ENCODE measurements around the gene UBAC2.

Gene UBAC2

GRCh38 chr13:99359528-99359927, 158.9 kb downstream of the UBAC2 start:
- Histone ChIP-seq H3K27me3 (ENCODE audit: insufficient read depth, low read length) (no peaks in the 10 kb centered on the region), H3K4me3 (ENCODE audit: low read depth, low read length, poor library complexity, severe bottlenecking) (no peak overlapping the region), H3F3A (ENCODE audit: insufficient read depth, low read length) (no peaks in the 10 kb centered on the region), H4K20me1 (ENCODE audit: insufficient read depth, low read length) (no peaks in the 10 kb centered on the region), H3K36me3 (ENCODE audit: insufficient read depth, low read length) (peaks cover 87% of the 10 kb centered on the region), H3K4me1 (ENCODE audit: insufficient read depth, low read length, severe bottlenecking) (peaks cover 97% of the 10 kb centered on the region), H3K79me2 (ENCODE audit: insufficient read depth, low read length) (peaks cover 96% of the 10 kb centered on the region), H3K9me3 (ENCODE audit: low read length) (no peaks in the 10 kb centered on the region), H2AFZ (ENCODE audit: low read length) (no peak overlapping the region), H3K27ac (ENCODE audit: low read depth, low read length, poor library complexity, severe bottlenecking) (peak overlapping the region; percentile 88), H3K4me2 (ENCODE audit: low read length) (peak overlapping the region; percentile 15; the same call in 1 of the 2 replicates), H3K9me2 (ENCODE audit: low read depth, low read length) (no peaks in the 10 kb centered on the region), H3K9ac (ENCODE audit: low read length) (peak overlapping the region; percentile 1; the same call in 1 of the 2 replicates)
- TF ChIP-seq EZH2 (IDR thresholded peaks at IDR 0.05; ENCODE audit: borderline replicate concordance, low read length) = no peak
- peak; percentile 44 for TF ChIP-seq CTCF (IDR thresholded peaks at IDR 0.05; ENCODE audit: low read length)

GRCh38 chr13:99360696-99361095, 160.0 kb downstream of the UBAC2 start:
- H3K27ac ChIP-seq (ENCODE audit: low read depth, low read length, poor library complexity, severe bottlenecking) = no peak overlapping the region
- H3F3A ChIP-seq (ENCODE audit: insufficient read depth, low read length) = no peaks in the 10 kb centered on the region
- H3K9me3 ChIP-seq (ENCODE audit: low read length) = no peaks in the 10 kb centered on the region
- H4K20me1 ChIP-seq (ENCODE audit: insufficient read depth, low read length) = peaks cover 6% of the 10 kb centered on the region; the same call in 1 of the 2 replicates
- H3K9ac ChIP-seq (ENCODE audit: low read length) = no peak overlapping the region
- H3K4me1 ChIP-seq (ENCODE audit: insufficient read depth, low read length, severe bottlenecking) = peaks cover 97% of the 10 kb centered on the region
- peaks cover 96% of the 10 kb centered on the region for H3K79me2 ChIP-seq (ENCODE audit: insufficient read depth, low read length)
- TF ChIP-seq CTCF (IDR thresholded peaks at IDR 0.05; ENCODE audit: low read length) = no peak
- no peak for TF ChIP-seq EZH2 (IDR thresholded peaks at IDR 0.05; ENCODE audit: borderline replicate concordance, low read length)
- H2AFZ ChIP-seq (ENCODE audit: low read length) = no peak overlapping the region
- no peak overlapping the region for H3K4me2 ChIP-seq (ENCODE audit: low read length)
- H3K36me3 ChIP-seq (ENCODE audit: insufficient read depth, low read length) = peaks cover 75% of the 10 kb centered on the region
- no peak overlapping the region for H3K4me3 ChIP-seq (ENCODE audit: low read depth, low read length, poor library complexity, severe bottlenecking)
- H3K27me3 ChIP-seq (ENCODE audit: insufficient read depth, low read length) = no peaks in the 10 kb centered on the region
- H3K9me2 ChIP-seq (ENCODE audit: low read depth, low read length) = no peaks in the 10 kb centered on the region

GRCh38 chr13:99361197-99361596, 160.5 kb downstream of the UBAC2 start:
- Histone ChIP-seq H3F3A (ENCODE audit: insufficient read depth, low read length) (no peaks in the 10 kb centered on the region), H4K20me1 (ENCODE audit: insufficient read depth, low read length) (peaks cover 6% of the 10 kb centered on the region; the same call in 1 of the 2 replicates), H3K36me3 (ENCODE audit: insufficient read depth, low read length) (peaks cover 75% of the 10 kb centered on the region), H3K27ac (ENCODE audit: low read depth, low read length, poor library complexity, severe bottlenecking) (peak overlapping the region; percentile 2), H3K27me3 (ENCODE audit: insufficient read depth, low read length) (no peaks in the 10 kb centered on the region), H3K4me2 (ENCODE audit: low read length) (no peak overlapping the region), H3K79me2 (ENCODE audit: insufficient read depth, low read length) (peaks cover 96% of the 10 kb centered on the region), H3K9ac (ENCODE audit: low read length) (no peak overlapping the region), H3K9me3 (ENCODE audit: low read length) (no peaks in the 10 kb centered on the region), H3K9me2 (ENCODE audit: low read depth, low read length) (no peaks in the 10 kb centered on the region), H3K4me3 (ENCODE audit: low read depth, low read length, poor library complexity, severe bottlenecking) (no peak overlapping the region), H2AFZ (ENCODE audit: low read length) (no peak overlapping the region), H3K4me1 (ENCODE audit: insufficient read depth, low read length, severe bottlenecking) (peaks cover 97% of the 10 kb centered on the region)
- no peak for TF ChIP-seq EZH2 (IDR thresholded peaks at IDR 0.05; ENCODE audit: borderline replicate concordance, low read length)
- TF ChIP-seq CTCF (IDR thresholded peaks at IDR 0.05; ENCODE audit: low read length) = no peak

All from OCI-LY1 (cell line).